Measurements from ENCODE around the gene PLXNA1.

Gene PLXNA1

DNA sequence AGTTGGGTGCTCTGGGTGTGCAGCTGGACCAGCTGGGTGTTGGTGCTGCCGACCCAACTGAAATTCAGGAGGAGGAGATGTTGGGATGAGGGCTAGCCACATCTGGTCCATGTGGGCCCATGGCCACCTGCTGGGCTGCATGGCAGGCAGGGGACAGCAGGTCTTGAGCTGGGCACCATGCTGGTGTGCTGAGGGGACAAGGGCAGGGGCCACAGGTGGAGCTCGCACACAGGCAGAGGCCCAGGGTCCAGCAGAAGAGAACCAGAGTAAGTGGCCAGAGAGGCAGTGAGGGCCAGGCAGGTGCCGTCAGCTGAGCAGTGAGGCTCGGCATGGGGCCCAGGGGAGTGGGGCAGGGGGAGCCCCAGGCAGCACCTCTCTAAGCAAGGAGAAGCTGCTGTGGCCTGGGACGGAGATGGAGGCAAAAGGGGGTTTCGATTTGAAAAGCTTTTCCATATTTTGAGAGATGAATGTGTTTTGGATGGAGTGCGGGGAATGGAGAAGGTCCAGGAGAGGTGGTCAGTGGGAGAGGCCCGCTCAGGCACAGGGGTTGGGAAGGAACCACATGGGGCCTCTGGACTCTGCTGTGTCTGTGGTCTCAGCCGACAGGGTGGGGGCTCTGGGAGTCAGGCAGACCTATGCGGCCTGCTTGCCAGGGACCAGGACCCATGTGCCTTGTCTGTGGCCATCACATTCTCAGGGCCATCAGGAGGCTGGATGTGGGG lies 30.5 kb upstream of the PLXNA1 start:
- DNase-seq (ENCODE audit: extremely low read depth in 1 of 2, low read depth in 1 of 2): no peak

DNA sequence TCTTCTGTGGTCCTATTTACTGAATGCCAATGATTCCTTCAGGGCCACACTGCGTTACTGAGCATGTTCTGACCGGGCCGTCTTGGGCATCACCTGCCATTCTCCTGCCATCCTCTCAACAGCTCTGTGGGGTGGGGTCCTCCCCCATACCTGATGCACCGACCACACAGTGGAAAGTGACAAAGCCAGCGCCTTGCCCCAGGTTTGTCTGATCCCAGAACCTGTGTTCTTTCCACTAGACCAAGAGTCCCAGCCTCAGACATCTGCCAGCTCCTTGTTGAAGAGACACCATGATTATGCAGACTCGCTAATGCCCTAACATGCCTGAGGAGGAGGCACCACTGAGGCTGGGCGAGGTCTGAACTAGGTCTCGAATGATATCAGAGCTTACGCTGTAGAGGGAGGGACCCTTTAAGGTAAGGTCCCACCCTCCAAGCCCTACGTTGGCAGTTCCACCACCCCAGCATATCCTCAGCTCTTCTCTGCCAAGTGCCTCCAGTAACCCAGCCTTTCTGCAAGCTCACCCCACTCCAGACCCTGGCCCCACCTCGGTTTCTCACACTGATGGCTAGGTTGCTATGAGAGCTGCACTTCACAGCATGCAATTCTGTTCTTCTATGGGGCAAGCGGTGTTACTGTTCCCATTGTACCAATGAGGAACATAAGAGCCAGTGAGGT lies 29.8 kb upstream of the PLXNA1 start:
- DNase-seq (ENCODE audit: extremely low read depth in 1 of 2, low read depth in 1 of 2): no peak

DNA sequence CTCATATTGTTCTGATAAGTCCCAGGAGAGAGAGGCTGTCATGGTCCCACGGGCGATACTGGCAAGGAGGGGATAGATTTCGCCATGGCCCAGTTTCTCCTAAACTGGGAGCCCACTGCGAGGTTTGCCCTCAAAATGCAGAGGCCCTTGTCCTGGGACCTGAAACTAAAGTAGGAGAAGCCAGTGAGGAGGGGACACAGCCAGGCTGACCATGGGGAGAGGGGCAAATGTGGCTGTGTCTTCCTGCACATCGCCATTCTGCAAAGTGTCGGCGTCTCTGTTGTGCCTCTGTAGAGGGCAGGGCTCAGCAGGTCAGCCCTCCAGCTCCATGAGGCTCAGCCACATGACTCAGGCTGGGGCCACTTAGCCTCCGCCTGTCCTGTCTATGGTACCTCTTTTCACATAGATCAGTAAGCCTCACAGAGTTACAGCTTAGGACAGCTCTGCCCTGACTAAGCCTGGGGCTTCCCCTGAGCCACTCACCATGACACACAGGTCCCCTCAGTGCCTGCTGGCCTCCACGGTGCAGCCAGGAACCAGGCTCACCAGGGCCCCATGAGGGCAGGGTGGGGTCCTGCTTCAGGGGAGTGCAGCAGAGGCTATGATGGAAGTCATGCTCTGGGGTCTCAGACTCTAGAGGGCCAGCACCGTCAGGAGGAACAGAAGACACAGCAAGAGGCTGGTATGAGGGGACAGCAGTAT lies 28.6 kb upstream of the PLXNA1 start:
- DNase-seq (ENCODE audit: extremely low read depth in 1 of 2, low read depth in 1 of 2): no peak

DNA sequence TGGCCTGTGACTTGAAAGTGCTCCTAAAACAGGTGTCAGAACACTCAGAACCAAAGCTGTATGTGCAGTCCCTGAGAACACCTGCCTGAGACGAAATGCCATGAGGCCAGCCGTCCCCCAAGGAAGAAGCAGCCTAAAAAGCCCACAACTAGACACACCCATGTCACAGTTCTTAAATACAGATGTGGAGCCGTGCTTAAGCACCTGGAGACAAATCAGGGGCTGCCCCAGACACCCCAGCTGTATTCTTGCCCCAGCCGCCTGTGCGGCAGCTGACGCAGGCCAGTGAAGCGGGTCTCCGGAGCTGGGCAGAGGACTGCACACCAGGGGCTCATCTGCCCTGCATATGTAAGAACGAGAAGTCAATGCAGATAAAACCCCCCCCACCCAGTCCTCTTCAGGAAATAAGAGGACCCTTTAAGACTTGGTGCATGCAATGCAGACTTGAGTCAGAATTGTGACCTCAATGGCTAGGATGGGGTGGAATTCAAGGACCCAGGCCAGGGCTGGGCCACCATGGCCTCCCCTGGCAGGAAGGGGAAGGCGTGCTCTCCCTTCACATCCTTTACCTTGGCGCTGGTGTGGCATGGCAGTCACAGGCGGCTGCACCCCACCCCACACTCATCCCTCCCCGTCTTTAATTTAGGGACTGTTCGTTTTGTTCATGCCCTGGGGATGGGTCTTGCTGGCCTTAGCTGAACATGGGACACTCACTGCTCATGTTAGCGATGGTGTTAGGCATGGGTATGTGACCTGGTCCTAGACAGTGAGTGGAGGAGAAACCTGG lies 27.7 kb upstream of the PLXNA1 start:
- no peak for DNase-seq (ENCODE audit: extremely low read depth in 1 of 2, low read depth in 1 of 2)

DNA sequence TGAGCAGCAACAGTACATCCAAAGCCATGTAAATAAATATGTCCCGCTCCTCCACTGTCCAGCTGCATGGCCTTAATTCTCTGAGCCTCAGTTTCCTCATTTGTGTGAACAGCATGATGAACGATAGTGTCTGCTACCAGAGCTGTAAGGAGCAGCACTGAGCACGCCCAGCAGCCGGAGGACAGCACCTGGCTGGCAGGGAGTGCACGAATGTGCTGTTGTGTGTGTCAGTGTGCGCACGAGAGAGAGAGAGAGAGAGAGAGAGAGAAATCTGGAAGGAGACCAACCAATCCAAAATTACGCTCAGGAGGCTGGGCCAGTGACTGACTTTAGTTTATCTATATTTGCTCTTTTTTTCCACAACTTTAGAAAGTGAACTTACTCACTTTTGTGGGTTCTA lies 26.6 kb upstream of the PLXNA1 start:
- no peak for DNase-seq (ENCODE audit: extremely low read depth in 1 of 2, low read depth in 1 of 2)

DNA sequence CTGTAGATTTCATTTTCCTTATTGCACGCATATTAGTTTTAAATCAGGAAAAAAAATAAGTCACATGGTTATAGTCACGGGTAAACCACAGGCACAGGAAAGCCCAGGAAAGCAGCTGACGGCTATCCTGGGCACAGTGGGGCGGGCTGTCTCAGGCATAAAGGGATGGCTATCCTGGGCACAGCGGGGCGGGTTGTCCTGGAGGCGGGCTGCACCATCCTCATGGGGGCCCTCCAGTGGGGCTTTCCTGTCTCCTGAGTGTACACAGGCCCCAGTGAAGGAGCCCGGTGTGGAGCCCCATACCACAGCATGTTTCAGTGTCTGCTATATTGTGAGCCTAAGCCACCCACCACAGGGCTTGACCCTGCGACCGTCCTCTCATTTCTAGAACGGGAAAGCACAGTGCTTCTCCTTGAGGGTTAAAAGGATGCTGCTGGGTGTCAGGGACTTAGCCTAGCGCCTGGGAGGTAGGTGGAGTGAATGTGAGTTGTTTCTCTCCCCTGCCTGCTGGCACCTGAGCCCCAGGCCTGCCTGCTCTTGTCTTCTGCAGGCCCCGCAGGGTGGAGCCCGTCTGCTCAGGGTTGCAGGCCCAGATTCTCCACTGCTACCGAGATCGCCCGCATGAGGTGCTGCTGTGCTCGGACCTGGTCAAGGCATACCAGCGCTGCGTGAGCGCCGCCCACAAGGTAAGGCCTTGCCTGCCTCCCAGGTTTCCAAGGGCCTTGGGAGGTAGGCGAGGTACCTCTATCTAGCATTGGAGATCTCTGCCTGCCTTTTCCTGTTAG lies 25.9 kb upstream of the PLXNA1 start:
- no peak for DNase-seq (ENCODE audit: extremely low read depth in 1 of 2, low read depth in 1 of 2)

DNA sequence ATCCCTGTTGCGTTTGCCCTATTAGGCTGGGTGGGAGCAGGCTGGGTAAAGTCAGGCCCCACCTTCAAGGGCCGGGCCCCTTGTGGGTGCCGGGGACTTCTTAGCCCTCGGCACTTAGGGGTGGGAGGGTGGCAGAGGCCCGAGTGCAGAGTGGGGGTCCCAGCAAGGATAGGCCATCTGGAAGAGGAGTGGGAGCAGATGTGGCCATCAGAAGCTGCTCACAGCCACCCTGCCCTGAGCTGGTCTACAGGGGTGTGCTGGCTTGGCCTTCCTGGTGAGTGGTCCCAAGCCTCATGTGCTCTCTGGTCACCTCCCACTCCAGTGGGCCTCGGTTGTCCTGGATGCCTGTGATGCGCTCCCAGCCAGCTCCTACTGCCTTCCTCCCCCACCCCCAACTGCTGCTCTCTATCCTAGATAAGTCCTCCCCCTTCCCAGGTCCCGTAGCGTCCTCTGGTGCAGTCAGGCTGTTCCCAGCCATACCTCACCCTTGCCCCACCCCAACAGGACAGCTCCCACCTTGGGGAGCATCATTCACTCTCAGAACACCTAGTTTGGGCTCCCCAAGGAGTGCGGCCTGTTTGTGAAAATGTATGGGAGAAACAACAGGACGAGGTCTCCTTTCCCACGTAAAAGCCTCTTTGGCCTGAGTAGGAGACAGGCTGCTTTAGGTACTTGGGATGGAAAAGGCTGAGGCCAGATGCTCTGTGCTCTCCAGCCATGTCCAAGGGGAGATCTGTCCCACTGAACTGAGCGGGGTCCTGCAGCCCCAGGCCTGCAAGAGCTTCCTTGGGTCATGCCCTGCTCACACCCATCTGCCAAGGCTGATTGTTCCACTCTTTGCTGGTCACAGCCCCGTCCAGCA lies 24.9 kb upstream of the PLXNA1 start:
- DNase-seq (ENCODE audit: extremely low read depth in 1 of 2, low read depth in 1 of 2): no peak

DNA sequence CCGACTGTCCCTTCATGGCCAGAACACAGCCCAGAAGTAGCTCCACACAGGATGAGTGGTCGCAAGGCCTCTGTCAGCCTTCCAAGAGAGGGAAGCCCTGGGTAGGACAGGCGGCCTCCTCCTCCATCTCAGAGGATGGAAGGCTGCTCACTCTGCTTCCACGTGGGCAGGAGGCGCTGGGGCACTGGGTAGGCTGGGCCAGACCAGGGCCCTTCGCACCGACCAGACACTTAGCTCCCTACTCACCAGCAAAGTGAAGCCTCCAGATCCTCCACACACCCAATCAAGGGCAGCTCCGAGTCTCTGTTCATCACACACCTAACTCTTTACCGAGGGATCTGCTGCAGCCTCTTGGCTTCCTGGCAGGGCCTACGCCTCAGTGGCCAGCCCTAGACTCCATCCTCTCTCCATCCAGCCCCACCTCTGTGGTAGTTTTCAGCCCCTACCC lies 24.3 kb upstream of the PLXNA1 start:
- no peak for DNase-seq (ENCODE audit: extremely low read depth in 1 of 2, low read depth in 1 of 2)

DNA sequence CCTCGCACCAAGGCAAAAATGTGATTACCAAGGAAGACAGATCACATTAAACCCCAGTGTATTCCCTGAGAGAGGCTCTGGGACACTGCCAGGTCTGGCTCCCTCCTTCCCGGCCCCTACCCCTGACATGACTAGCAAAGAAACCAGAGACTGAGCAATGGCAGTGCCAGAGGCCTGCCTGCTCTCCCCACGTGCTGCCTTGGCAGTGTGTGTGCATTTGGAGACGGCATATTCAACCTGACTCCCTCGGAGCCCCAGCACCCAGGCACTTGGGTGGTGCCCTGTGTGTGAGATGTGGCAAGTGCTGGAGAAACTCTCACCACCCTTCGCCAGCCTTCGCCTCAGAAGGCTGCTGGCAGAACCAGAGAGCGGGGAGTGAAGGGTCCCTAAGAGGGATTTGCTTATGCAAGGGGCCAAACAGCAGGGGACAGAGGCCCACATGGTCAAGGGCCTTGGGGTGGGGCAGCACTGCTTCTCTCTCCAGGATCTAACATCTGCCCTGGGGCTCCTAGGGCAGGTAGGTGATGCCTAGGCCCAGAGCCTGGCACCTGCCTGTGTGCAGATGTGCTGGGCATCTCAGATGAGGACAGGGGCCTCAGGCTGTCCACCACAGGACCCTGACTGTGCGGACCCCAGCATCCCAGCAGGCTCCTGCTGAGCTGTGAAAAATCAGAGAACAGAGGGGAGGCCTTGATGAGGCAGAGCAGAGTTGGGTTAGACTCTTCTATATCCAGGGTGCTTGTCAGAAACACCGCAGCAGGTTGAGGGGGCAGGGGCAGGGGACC lies 23.6 kb upstream of the PLXNA1 start:
- no peak for DNase-seq (ENCODE audit: extremely low read depth in 1 of 2, low read depth in 1 of 2)

DNA sequence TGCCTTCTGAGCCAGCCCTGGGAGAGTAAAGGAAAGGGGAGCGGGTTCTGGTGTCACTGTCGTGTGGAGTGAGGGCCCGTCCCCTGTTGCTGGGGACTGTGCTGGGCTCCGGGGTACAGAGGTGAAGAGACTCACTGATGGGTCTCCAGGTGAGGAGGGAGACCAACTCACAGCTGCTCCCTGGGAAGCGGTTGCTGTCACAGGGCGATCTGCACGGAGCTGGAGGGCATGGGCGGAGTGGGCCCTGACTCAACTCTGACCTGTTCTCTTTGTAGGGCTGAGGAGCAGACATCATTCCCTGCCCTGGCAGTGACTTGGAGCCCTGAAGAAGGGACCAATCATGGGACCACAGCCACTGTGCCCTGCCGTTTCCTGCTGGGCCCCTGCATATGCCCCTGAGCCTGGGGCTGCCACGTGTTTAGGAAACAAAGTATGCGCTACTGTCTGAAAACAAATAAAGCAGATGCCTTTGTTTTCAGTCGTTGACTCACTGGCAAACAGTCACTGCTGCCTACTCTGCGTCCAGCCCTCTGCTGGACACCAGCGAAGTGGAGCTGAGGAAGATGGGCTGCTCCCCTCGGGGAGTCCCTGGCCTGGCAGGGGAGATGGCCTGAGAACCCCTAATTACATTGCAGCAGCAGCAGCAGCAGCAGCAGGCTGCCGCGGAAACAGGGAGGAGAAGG lies 22.9 kb upstream of the PLXNA1 start:
- no peak for DNase-seq (ENCODE audit: extremely low read depth in 1 of 2, low read depth in 1 of 2)

DNA sequence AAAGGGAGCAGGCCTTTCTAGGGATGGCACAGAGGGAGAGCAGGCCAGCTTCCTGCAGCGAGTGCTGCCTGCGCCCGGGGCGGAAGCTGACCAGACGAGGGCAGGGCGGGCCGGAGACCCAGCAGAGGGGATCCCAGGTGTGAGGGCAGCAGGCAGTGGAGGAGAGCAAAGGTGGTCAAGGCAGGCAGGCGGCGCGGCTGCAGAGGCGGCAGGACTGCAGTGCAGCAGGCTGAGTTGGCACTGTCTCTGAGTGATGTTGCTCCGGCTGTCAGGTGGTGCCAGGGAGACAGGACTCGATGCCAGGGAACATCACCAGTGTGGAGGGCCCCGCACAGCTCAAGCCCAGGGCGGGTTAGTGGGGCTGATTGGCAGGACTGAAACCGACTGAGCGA lies 22.3 kb upstream of the PLXNA1 start:
- no peak for DNase-seq (ENCODE audit: extremely low read depth in 1 of 2, low read depth in 1 of 2)

DNA sequence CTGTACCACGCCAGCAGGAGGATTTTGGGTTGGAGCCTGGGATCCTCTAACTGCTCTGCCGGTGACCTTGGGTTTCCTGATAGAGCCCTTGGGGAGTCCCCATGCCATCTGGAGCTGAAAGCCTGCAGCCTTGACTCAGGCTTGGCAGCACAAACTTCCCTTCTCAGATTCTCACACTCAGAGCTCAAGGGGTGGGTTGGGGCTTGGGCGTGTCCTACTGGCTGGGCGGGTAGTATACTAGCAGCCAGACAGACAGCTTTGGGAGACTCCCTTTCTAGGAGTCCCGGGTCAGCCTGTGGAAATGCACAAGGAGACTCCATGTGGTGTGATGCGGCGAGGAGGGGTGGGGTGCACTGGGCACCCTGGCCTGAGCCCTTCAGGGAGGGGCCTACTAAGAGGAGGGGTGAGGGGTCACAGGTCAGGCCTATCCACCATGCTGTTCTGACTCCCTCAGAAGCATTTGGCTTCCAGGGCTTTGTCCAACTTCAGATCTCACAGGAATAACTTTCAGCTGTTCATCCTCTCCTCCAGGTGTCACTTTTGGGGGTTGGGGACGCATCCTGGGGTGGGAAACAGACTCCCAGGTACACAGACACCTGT lies 21.6 kb upstream of the PLXNA1 start:
- no peak for DNase-seq (ENCODE audit: extremely low read depth in 1 of 2, low read depth in 1 of 2)

DNA sequence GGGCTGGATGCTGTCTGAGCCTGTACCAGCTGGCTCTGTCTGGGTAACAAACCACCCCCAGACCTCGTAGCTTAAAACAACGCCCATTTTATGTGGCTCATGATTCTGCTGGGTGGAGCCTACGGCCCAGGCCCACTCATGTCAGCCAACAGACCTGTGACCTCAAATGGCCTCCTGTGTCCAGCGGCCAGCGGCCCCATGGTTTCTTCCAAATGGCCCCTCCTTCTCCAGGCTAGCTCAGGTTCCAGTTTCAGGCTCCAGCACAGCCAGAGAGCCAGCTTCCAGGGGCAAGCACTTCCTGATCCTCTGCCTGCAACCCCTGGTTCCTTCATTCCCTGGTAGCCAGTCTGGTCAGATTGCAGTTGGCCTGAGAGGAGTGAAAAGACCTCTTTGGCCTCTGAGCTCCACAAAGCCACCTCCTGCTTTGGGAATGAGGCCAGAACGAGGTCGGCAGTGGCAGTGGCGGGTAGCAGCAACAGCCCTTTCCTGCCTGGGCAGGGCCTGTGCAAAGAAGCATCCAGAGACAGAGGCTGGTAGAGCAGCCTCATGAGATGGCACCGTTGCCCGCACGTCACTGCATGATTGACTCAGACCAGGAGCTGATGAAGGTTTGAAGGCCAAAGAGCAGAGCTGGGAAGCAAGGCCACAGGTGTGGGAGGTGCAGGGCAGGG lies 21.0 kb upstream of the PLXNA1 start:
- no peak for DNase-seq (ENCODE audit: extremely low read depth in 1 of 2, low read depth in 1 of 2)

DNA sequence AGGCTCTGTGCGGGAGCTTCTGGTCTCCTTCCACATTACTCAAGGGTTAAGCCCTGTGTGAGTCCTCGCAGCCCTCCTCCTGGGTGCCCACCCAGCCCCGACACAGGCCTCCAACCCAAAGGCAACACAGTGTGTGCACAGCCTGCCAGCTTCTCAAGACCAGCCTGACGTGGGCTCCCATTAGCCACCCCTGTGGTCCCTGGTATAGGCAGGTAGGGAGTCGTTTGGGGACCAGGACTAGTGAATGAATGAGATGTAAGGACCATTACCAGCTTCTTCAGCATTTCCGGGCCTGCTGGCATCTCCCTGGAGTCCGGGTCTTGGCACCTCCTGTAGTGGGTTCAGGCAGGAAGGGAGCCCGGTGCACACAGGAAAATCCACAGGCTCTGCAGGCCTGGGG lies 20.2 kb upstream of the PLXNA1 start:
- DNase-seq (ENCODE audit: extremely low read depth in 1 of 2, low read depth in 1 of 2): no peak

DNA sequence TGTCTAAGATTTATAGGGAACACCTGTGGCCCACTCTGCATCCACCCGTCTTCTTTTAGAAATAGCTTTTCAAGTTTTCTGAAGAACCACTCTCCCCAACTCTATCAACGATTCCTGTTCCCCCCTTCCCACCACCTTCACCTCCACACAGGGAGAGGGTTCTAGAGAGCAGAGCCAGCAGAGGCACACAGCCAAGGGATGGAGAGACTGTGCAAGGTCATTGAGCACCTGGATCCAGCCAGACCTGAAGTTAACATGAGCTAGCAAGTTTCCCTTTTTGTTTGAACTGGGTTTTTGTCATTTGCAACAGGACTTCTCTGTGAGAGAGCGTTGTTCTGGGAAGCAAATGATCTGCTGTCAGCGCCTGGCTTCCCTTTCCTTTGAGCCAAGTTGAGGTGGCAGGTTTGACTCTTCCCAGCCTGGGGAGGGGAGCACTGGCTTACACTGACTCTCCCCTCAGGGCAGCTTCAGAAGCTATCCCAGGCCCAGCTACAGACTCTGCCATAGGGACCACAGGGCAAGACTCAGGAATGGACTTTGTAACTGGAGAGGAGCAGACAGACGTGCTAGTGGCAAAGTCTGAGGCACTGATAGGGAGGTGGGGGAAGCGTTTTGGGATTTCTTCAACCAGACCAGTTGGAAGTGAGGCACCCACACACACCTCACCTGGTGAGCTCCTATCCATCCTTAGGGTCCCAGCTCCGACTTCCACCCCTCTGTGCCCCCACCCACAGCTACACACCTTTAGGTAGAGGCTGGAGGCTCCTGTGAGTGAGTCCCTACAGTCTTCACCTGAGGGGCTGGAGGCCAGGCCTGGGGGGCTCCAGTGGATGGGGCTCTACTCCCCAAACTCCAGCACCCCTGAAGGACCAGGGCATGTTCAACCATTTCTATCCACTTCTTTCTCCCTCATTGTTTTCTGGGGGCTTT lies 19.4 kb upstream of the PLXNA1 start:
- no peak for DNase-seq (ENCODE audit: extremely low read depth in 1 of 2, low read depth in 1 of 2)

DNA sequence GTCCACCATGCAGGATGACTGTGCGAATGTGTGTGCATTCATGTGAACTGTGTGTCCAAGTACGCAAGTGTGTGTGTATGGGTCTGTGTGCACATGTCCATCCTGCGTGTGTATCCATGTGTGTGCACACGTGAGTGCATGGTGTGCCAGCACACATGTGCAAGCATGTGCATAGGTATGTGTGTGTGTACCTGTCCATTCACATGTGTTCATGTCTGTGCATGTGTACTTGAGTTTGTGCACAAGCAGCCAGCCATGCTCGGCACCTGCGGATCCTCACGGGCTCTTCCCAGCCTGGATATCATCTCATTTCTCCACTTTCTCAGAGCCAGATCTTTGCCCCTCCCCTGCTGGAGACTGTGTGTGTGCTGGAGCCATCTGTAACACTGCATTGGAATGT lies 18.7 kb upstream of the PLXNA1 start:
- no peak for DNase-seq (ENCODE audit: extremely low read depth in 1 of 2, low read depth in 1 of 2)
